IMR-90 (cell line): ENCODE data around the gene DYNLT5. TPM values are rescaled to one million over a fixed set of nuclear protein-coding genes. Genes with fewer than 3 reads are reported as not detected.

Experiments used
- ATAC-seq: fragments of 200-7000 bp; cut with Tn5 transposase; 2 replicates; pipeline ENCODE4 v1.9.1; 2020; ENCODE audit warnings: low read depth, mild to moderate bottlenecking, moderate library complexity
- BruUV-seq: library from RNA; stranded (reverse); fragments of 400-500 nt; replicated peaks from 2 replicates; lab custom pipeline; 2021; lab: Mats Ljungman, UMichigan
- CTCF ChIA-PET: fragments of 300-600 bp; formaldehyde crosslinking; extraction: SDS; loops from one replicate; lab custom pipeline; 2021; ENCODE audit warnings: antibody characterized with exemption; lab: Yijun Ruan, JAX
- POLR2A ChIA-PET: fragments of 300-600 bp; sonication (Branson Sonifier 250); formaldehyde crosslinking; loops from one replicate; lab custom pipeline; 2022; ENCODE audit warnings: antibody characterized with exemption; ENCODE audit not compliant: unreplicated experiment; lab: Charles Lee
- DNase-seq: peaks from one replicate; pipeline ENCODE4 v3.0.0; 2013
- H2AFZ ChIP-seq: replicated peaks from 2 replicates; pipeline ENCODE3; 2013; ENCODE audit warnings: low read length, mild to moderate bottlenecking; ENCODE audit not compliant: poor library complexity
- H2AK5ac ChIP-seq: 2 replicates; pipeline ENCODE4 v1.6.1; 2013; ENCODE audit warnings: low read depth, low read length, inconsistent platforms
- H2AK9ac ChIP-seq: replicated peaks from 2 replicates; pipeline ENCODE3; 2013; ENCODE audit warnings: mild to moderate bottlenecking, low read depth, low read length, moderate library complexity; ENCODE audit not compliant: poor library complexity
- H2BK120ac ChIP-seq: 2 replicates; pipeline ENCODE4 v1.6.1; 2013; ENCODE audit warnings: low read depth, low read length, inconsistent platforms
- H2BK15ac ChIP-seq: 3 replicates; pipeline ENCODE4 v1.6.1; 2013; ENCODE audit warnings: low read depth, low read length, inconsistent platforms
- H2BK20ac ChIP-seq: 2 replicates; pipeline ENCODE4 v1.6.1; 2013; ENCODE audit warnings: low read depth, mild to moderate bottlenecking, inconsistent platforms, low read length, moderate library complexity
- H2BK5ac ChIP-seq: 2 replicates; pipeline ENCODE4 v1.6.1; 2013; ENCODE audit warnings: mild to moderate bottlenecking, low read depth, low read length, inconsistent platforms; ENCODE audit not compliant: poor library complexity, severe bottlenecking
- H3K14ac ChIP-seq: replicated peaks from 2 replicates; pipeline ENCODE4 v1.6.1; 2013; ENCODE audit warnings: low read depth, low read length, inconsistent platforms
- H3K18ac ChIP-seq: 2 replicates; pipeline ENCODE4 v1.6.1; 2013; ENCODE audit warnings: low read depth, low read length, control low read depth
- H3K23ac ChIP-seq: 2 replicates; pipeline ENCODE4 v1.6.1; 2013; ENCODE audit warnings: low read depth, low read length, inconsistent platforms
- H3K27ac ChIP-seq: 2 replicates; pipeline ENCODE4 v1.5.1; 2013; ENCODE audit warnings: mild to moderate bottlenecking, control low read depth, low read length; ENCODE audit not compliant: insufficient read depth
- H3K27me3 ChIP-seq: 2 replicates; pipeline ENCODE4 v1.6.1; 2013; ENCODE audit warnings: low read length; ENCODE audit not compliant: control insufficient read depth, insufficient read depth
- H3K36me3 ChIP-seq: 2 replicates; pipeline ENCODE4 v1.6.1; 2013; ENCODE audit warnings: low read length, mixed read lengths; ENCODE audit not compliant: control insufficient read depth, insufficient read depth
- H3K4ac ChIP-seq: 2 replicates; pipeline ENCODE4 v1.6.1; 2013; ENCODE audit warnings: low read depth, low read length, inconsistent platforms
- H3K4me1 ChIP-seq: 2 replicates; pipeline ENCODE4 v1.6.1; 2013; ENCODE audit warnings: low read length, mixed read lengths; ENCODE audit not compliant: control insufficient read depth, insufficient read depth
- H3K4me2 ChIP-seq: 2 replicates; pipeline ENCODE4 v1.6.1; 2013; ENCODE audit warnings: low read depth, mild to moderate bottlenecking, control low read depth, low read length, moderate library complexity
- H3K4me3 ChIP-seq: 2 replicates; pipeline ENCODE4 v1.5.1; 2013; ENCODE audit warnings: low read depth, mild to moderate bottlenecking, control low read depth, low read length, moderate library complexity; ENCODE audit not compliant: insufficient read depth
- H3K56ac ChIP-seq: 2 replicates; pipeline ENCODE4 v1.6.1; 2013; ENCODE audit warnings: low read length, inconsistent platforms; ENCODE audit not compliant: insufficient read depth; ENCODE audit errors: extremely low read depth
- H3K79me1 ChIP-seq, 2 experiments: 2 replicates each; pipeline ENCODE4 v1.6.1; 2013; ENCODE audit warnings: low read length in 2 of 2, inconsistent platforms in 1 of 2, low read depth in 1 of 2
- H3K9ac ChIP-seq: 2 replicates; pipeline ENCODE4 v1.6.1; 2013; ENCODE audit warnings: low read depth, low read length, control low read depth
- H3K9me1 ChIP-seq: 2 replicates; pipeline ENCODE4 v1.6.1; 2013; ENCODE audit warnings: low read length, inconsistent platforms; ENCODE audit not compliant: insufficient read depth
- H3K9me3 ChIP-seq: 2 replicates; pipeline ENCODE4 v1.6.1; 2013; ENCODE audit warnings: low read length; ENCODE audit not compliant: control insufficient read depth, insufficient read depth
- H4K20me1 ChIP-seq: 2 replicates; pipeline ENCODE4 v1.6.1; 2013; ENCODE audit warnings: low read length, inconsistent platforms; ENCODE audit not compliant: insufficient read depth
- H4K5ac ChIP-seq: 2 replicates; pipeline ENCODE4 v1.6.1; 2013; ENCODE audit warnings: mild to moderate bottlenecking, low read depth, low read length, control low read depth
- H4K8ac ChIP-seq, 2 experiments: 2 replicates each; pipeline ENCODE4 v1.6.1; 2013; ENCODE audit warnings: low read depth in 2 of 2, low read length in 2 of 2, control low read depth in 1 of 2, inconsistent platforms in 1 of 2
- H4K91ac ChIP-seq: 2 replicates; pipeline ENCODE4 v1.6.1; 2013; ENCODE audit warnings: low read depth, low read length, inconsistent platforms; ENCODE audit not compliant: insufficient read depth
- BHLHE40 ChIP-seq: fragments of 150-350 bp; IDR thresholded peaks from 2 replicates; pipeline ENCODE4 v1.6.1; 2016; ENCODE audit warnings: mild to moderate bottlenecking, low read depth, low read length
- CEBPB ChIP-seq: IDR thresholded peaks from 2 replicates; pipeline ENCODE4 v1.6.1; 2012; ENCODE audit warnings: low read depth, low read length, improper control_type of control experiment
- CHD1 ChIP-seq: IDR thresholded peaks from 2 replicates; pipeline ENCODE4 v1.6.1; 2012; ENCODE audit warnings: low read depth, low read length, improper control_type of control experiment
- CTCF ChIP-seq: conservative IDR thresholded peaks from 2 replicates; pipeline ENCODE4 v1.5.1; 2012; ENCODE audit warnings: mild to moderate bottlenecking, low read depth, low read length, improper control_type of control experiment
- ELK1 ChIP-seq: fragments of 150-350 bp; IDR thresholded peaks from 2 replicates; pipeline ENCODE4 v1.6.1; 2016; ENCODE audit warnings: low read depth, mild to moderate bottlenecking, low read length, moderate library complexity, borderline replicate concordance
- FOS ChIP-seq: fragments of 150-350 bp; IDR thresholded peaks from 2 replicates; pipeline ENCODE4 v1.6.1; 2016; ENCODE audit warnings: low read depth, low read length
- MAFK ChIP-seq: IDR thresholded peaks from 2 replicates; pipeline ENCODE4 v1.6.1; 2012; ENCODE audit warnings: low read depth, low read length, improper control_type of control experiment
- MAZ ChIP-seq: IDR thresholded peaks from 2 replicates; pipeline ENCODE4 v1.6.1; 2012; ENCODE audit warnings: low read depth, mild to moderate bottlenecking, low read length, improper control_type of control experiment, moderate library complexity, borderline replicate concordance
- MXI1 ChIP-seq: IDR thresholded peaks from 2 replicates; pipeline ENCODE4 v1.6.1; 2012; ENCODE audit warnings: low read depth, mild to moderate bottlenecking, low read length, moderate library complexity, borderline replicate concordance
- NFE2L2 ChIP-seq: fragments of 150-350 bp; IDR thresholded peaks from 2 replicates; pipeline ENCODE4 v1.6.1; 2016; ENCODE audit warnings: low read depth, mild to moderate bottlenecking, low read length
- POLR2A ChIP-seq: IDR thresholded peaks from 2 replicates; pipeline ENCODE4 v1.6.1; 2012; ENCODE audit warnings: mild to moderate bottlenecking, low read depth, low read length
- RAD21 ChIP-seq: IDR thresholded peaks from 2 replicates; pipeline ENCODE4 v1.6.1; 2012; ENCODE audit warnings: low read length, improper control_type of control experiment
- RCOR1 ChIP-seq: IDR thresholded peaks from 2 replicates; pipeline ENCODE4 v1.6.1; 2012; ENCODE audit warnings: mild to moderate bottlenecking, low read length, improper control_type of control experiment; ENCODE audit not compliant: insufficient replicate concordance
- RFX5 ChIP-seq: IDR thresholded peaks from 2 replicates; pipeline ENCODE4 v1.8.0; 2012; ENCODE audit warnings: low read depth, mild to moderate bottlenecking, low read length, moderate library complexity
- SMC3 ChIP-seq: fragments of 150-350 bp; IDR thresholded peaks from 2 replicates; pipeline ENCODE4 v1.6.1; 2016; ENCODE audit warnings: low read depth, mild to moderate bottlenecking, antibody characterized with exemption, low read length, moderate library complexity
- USF2 ChIP-seq: fragments of 150-350 bp; IDR thresholded peaks from 2 replicates; pipeline ENCODE4 v1.6.1; 2017; ENCODE audit warnings: mild to moderate bottlenecking, antibody characterized with exemption, low read length, low read depth
- WGBS, 2 experiments: methylation state at CpG; one replicate each; pipeline versions ENCODE4 v1.1.5 to v1.1.7; 2013; ENCODE audit warnings: missing lambda C conversion rate in 2 of 2; ENCODE audit not compliant: insufficient read length in 1 of 2; ENCODE audit errors: extremely low coverage in 2 of 2; 5-methylcytosine and 5-hydroxymethylcytosine counted together
- dilution Hi-C: fragments of 300-500 bp; cut with HindIII; formaldehyde crosslinking; loops from one replicate; pipeline ENCODE4 v1.14.3; 2018; ENCODE audit warnings: low sequenced_read_pairs; ENCODE audit not compliant: unreplicated experiment
- in situ Hi-C: fragments of 300-500 bp; cut with MboI; formaldehyde crosslinking; loops from 3 replicates; pipeline ENCODE4 v1.14.3; 2019; ENCODE audit warnings: low sequenced_read_pairs, inconsistent platforms, mixed read lengths
- intact Hi-C: fragments of 100-400 bp; cut with micrococcal nuclease; formaldehyde crosslinking; loops from 2 replicates; pipeline ENCODE4 v1.10.0; 2022
- polyA plus RNA-seq, 3 experiments: library from polyadenylated mRNA; depleted of rRNA; stranded (reverse); fragments of >200 nt; gene quantifications; 2 replicates each; pipeline ENCODE4 v1.2.3, GENCODE V29; 2012; ENCODE audit warnings: low replicate concordance in 1 of 3
- total RNA-seq: library from RNA; depleted of rRNA; stranded (reverse); fragments of >200 nt; gene quantifications from 2 replicates; pipeline ENCODE4 v1.2.3, GENCODE V29; 2012

The DYNLT5 gene
- total and polyA plus RNA-seq, 2 of the 4 experiments (the other 2 are of a cell fraction) = 0.12 to 0.18 TPM

GRCh38 chr1:66705110-66705509 lies 47.1 kb upstream of the DYNLT5 start:
- no peak overlapping the region for H2BK20ac ChIP-seq
- ATAC-seq (no peak), DNase-seq (no peak)
- H2AFZ ChIP-seq = no peak overlapping the region
- no peaks in the 10 kb centered on the region; the same call in none of the 2 replicates for H3K36me3 ChIP-seq
- H3K4ac ChIP-seq = no peak overlapping the region
- no peak overlapping the region for H3K4me2 ChIP-seq
- no TSS peak for BruUV-seq
- WGBS, 2 experiments = 70% methylated on average over 2 of the region's 5 CpGs; no CpG with 5 or more reads in 1 of the 2 experiments
- CTCF ChIA-PET = no interaction called here
- H3K9me1 ChIP-seq = peaks cover 4% of the 10 kb centered on the region
- H2AK5ac ChIP-seq = no peak overlapping the region
- H3K4me1 ChIP-seq = no peaks in the 10 kb centered on the region
- no peaks in the 10 kb centered on the region for H3K27me3 ChIP-seq
- H2AK9ac ChIP-seq = no peak overlapping the region
- H3K27ac ChIP-seq = no peak overlapping the region
- no peaks in the 10 kb centered on the region; a peak in 1 of 4 replicates for H3K79me1 ChIP-seq
- H4K8ac ChIP-seq = no peak overlapping the region
- dilution Hi-C loops (no loop called here), intact Hi-C loops (no loop called here), in situ Hi-C loops (loop anchor here (25.0 kb wide), 1 partner anchor 743 kb away; no protein-coding TSS in a partner anchor)
- no peak overlapping the region for H2BK5ac ChIP-seq
- no peak overlapping the region for H4K5ac ChIP-seq
- no peak for TF ChIP-seq CTCF
- TF ChIP-seq MXI1 = no peak
- no peak for TF ChIP-seq RAD21
- TF ChIP-seq ELK1 = no peak
- TF ChIP-seq RFX5 = no peak
- TF ChIP-seq CHD1 = no peak
- TF ChIP-seq USF2 = no peak
- TF ChIP-seq NFE2L2 = no peak
- TF ChIP-seq MAZ = no peak
- TF ChIP-seq RCOR1 = no peak
- no peak for TF ChIP-seq BHLHE40
- TF ChIP-seq POLR2A = no peak
- TF ChIP-seq FOS = no peak
- TF ChIP-seq SMC3 = no peak
- no peak for TF ChIP-seq CEBPB
- TF ChIP-seq MAFK = no peak
- H3K23ac ChIP-seq = no peak overlapping the region
- POLR2A ChIA-PET = no interaction called here
- H2BK15ac ChIP-seq = no peak overlapping the region
- no peak overlapping the region for H3K18ac ChIP-seq
- H3K4me3 ChIP-seq = no peak overlapping the region
- H3K9ac ChIP-seq = no peak overlapping the region
- H3K9me3 ChIP-seq = no peaks in the 10 kb centered on the region
- H4K91ac ChIP-seq = no peak overlapping the region
- no peak overlapping the region for H3K14ac ChIP-seq
- H2BK120ac ChIP-seq = no peak overlapping the region
- no peaks in the 10 kb centered on the region for H4K20me1 ChIP-seq
- H3K56ac ChIP-seq = no peak overlapping the region
